Measurements from ENCODE around the gene C11orf42. TPM values are rescaled to one million over a fixed set of nuclear protein-coding genes. Genes with fewer than 3 reads are reported as not detected.
"Not testable (repeated sequence)": the region's sequence is repeated elsewhere in the genome, so short reads cannot be mapped to it uniquely, and the experiment has no call there.

C11orf42 gene
- total and polyA plus RNA-seq, 8 donors: not detected

GRCh38 chr11:6240781-6241180, 35.4 kb downstream of the C11orf42 start:
- no peaks in the 10 kb centered on the region for H3K27me3 ChIP-seq
- H3K4me1 ChIP-seq: no peaks in the 10 kb centered on the region
- TF ChIP-seq, protein P1, sequence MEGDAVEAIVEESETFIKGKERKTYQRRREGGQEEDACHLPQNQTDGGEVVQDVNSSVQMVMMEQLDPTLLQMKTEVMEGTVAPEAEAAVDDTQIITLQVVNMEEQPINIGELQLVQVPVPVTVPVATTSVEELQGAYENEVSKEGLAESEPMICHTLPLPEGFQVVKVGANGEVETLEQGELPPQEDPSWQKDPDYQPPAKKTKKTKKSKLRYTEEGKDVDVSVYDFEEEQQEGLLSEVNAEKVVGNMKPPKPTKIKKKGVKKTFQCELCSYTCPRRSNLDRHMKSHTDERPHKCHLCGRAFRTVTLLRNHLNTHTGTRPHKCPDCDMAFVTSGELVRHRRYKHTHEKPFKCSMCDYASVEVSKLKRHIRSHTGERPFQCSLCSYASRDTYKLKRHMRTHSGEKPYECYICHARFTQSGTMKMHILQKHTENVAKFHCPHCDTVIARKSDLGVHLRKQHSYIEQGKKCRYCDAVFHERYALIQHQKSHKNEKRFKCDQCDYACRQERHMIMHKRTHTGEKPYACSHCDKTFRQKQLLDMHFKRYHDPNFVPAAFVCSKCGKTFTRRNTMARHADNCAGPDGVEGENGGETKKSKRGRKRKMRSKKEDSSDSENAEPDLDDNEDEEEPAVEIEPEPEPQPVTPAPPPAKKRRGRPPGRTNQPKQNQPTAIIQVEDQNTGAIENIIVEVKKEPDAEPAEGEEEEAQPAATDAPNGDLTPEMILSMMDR (IDR thresholded peaks at IDR 0.05): no peak
- FAIRE-seq (no peak), DNase-seq (no peak), ATAC-seq (no peak)
- intact Hi-C loops (cut with DNase I): loop anchor here in 1 of 3 donors (10.0 kb wide), 1 partner anchor 54 kb away; no protein-coding TSS in a partner anchor
- no peaks in the 10 kb centered on the region for H3K36me3 ChIP-seq
- no peak overlapping the region for H3K4me3 ChIP-seq
- no peak overlapping the region for H3K27ac ChIP-seq
- 69% methylated on average over 1 of the region's 1 CpG for WGBS, 2 donors
- H3K9me3 ChIP-seq: no peaks in the 10 kb centered on the region

- ATAC-seq (no peak), FAIRE-seq (no peak), DNase-seq (peak in 1 of 6 donors; percentile 23)
- no peaks in the 10 kb centered on the region for H3K27me3 ChIP-seq
- TF ChIP-seq, protein P1 (IDR thresholded peaks at IDR 0.05): no peak
- H3K9me3 ChIP-seq: no peaks in the 10 kb centered on the region
- no peaks in the 10 kb centered on the region for H3K36me3 ChIP-seq
- 87 to 89% methylated on average over 7 of the region's 7 CpGs for WGBS, 2 donors
- no peaks in the 10 kb centered on the region for H3K4me1 ChIP-seq
- H3K27ac ChIP-seq: no peak overlapping the region
- intact Hi-C loops (cut with DNase I): loop anchor here in 1 of 3 donors (10.0 kb wide), 1 partner anchor 53 kb away; no protein-coding TSS in a partner anchor
- H3K4me3 ChIP-seq: no peak overlapping the region
These were observed 36.0 kb downstream of the C11orf42 start for GRCh38 chr11:6241316-6241715.

- Histone ChIP-seq H3K4me1 (peaks cover 0 to 6% (median 0%) of the 10 kb centered on the region in 3 donors), H3K4me3 (no peak overlapping the region), H3K9me3 (no peaks in the 10 kb centered on the region), H3K27me3 (no peaks in the 10 kb centered on the region), H3K27ac (no peak overlapping the region), H3K36me3 (no peaks in the 10 kb centered on the region)
- ATAC-seq (no peak), FAIRE-seq (no peak), DNase-seq (no peak)
- TF ChIP-seq, protein P1 (IDR thresholded peaks at IDR 0.05): no peak
- intact Hi-C loops (cut with DNase I): loop anchor here in 1 of 3 donors (10.0 kb wide), 1 partner anchor 49 kb away; no protein-coding TSS in a partner anchor
- WGBS, 2 donors: 93 to 98% methylated on average over 2 of the region's 2 CpGs
These were observed 40.2 kb downstream of the C11orf42 start for GRCh38 chr11:6245536-6245935.

DNA sequence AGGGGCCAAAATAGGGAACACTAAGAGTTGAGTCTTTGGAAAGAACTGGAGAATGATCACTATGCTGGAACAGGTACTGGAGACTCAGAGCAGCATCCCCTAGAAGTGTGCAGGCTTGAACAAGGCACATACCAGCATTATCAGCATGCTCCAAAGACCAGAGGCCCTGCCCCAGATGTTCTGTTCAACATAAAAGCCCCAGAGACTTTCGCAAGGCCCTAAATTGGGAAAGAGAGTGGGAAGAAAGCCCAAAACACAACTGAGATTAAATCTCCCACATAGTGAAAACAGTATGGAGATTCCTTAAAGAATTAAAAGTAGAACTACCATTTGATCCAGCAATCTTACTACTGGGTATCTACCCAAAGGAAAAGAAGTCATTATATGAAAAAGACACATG, 42.9 kb downstream of the C11orf42 start:
- ATAC-seq (no peak), DNase-seq (no peak), FAIRE-seq (no peak)
- Histone ChIP-seq H3K9me3 (no peaks in the 10 kb centered on the region), H3K36me3 (no peaks in the 10 kb centered on the region), H3K4me3 (no peak overlapping the region), H3K4me1 (peaks cover 4 to 24% (median 17%) of the 10 kb centered on the region in 3 donors), H3K27me3 (no peaks in the 10 kb centered on the region), H3K27ac (no peak overlapping the region)
- intact Hi-C loops (cut with DNase I): loop anchor here in 1 of 3 donors (10.0 kb wide), 1 partner anchor 47 kb away; no protein-coding TSS in a partner anchor
- 89 to 100% methylated on average over 1 of the region's 1 CpG for WGBS, 2 donors
- TF ChIP-seq, protein P1 (IDR thresholded peaks at IDR 0.05): no peak

GRCh38 chr11:6248897-6249296, 43.5 kb downstream of the C11orf42 start:
- H3K27me3 ChIP-seq, H3K9me3 ChIP-seq, H3K4me3 ChIP-seq, H3K27ac ChIP-seq, H3K36me3 ChIP-seq, FAIRE-seq, DNase-seq, ATAC-seq: not testable (repeated sequence)
- intact Hi-C loops (cut with DNase I): loop anchor here in 1 of 3 donors (10.0 kb wide), 1 partner anchor 46 kb away; no protein-coding TSS in a partner anchor
- WGBS, 2 donors: 75 to 93% methylated on average over 3 of the region's 3 CpGs
- H3K4me1 ChIP-seq: peaks cover 10 to 31% (median 24%) of the 10 kb centered on the region in 3 donors
